Esophagus muscularis mucosa (tissue), 3 donors: ENCODE measurements around the gene PRR29.

Source experiments
- POLR2A ChIP-seq: fragments of 450-650 bp; IDR thresholded peaks from one replicate; pipeline ENCODE4 v1.6.1; 2017; ENCODE audit warnings: antibody characterized with exemption, moderate library complexity, mild to moderate bottlenecking, low read depth
- POLR2AphosphoS5 ChIP-seq, 2 donors: sonication (generic); formaldehyde crosslinking; IDR thresholded peaks; one replicate each; pipeline ENCODE4 v1.6.1; 2017; ENCODE audit warnings: antibody characterized with exemption in 2 of 2
- TF ChIP-seq, protein P1 (sequence below), 3 experiments: fragments of 200-600 bp in 2 of 3; fragments of 450-650 bp in 1 of 3; sonication (generic) in 2 of 3; IDR thresholded peaks; one replicate each; pipeline ENCODE4 v1.5.1; 2017 to 2019; ENCODE audit warnings: antibody characterized with exemption in 3 of 3, mild to moderate bottlenecking in 2 of 3, moderate library complexity in 1 of 3

DNA sequence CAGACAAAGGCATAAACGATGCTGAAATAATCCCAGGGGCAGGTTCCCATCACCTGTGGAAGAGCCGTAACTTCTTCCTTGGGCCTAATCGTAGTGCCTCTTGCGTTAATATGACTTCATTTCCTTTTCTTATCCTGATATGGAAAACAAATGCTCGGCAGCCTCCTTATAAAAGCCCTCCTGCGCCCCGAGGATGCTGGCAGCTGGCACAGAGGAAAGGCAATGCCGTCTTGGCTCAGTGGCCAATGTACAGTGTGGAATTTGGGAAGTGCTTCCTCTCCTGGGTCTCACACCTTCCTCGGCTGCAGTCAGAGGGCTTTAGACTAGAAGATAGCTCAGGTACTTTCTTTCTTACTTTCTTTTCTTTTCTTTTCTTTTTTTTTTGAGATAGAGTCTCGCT is 28.9 kb upstream of the PRR29 start:
- TF ChIP-seq, protein P1, sequence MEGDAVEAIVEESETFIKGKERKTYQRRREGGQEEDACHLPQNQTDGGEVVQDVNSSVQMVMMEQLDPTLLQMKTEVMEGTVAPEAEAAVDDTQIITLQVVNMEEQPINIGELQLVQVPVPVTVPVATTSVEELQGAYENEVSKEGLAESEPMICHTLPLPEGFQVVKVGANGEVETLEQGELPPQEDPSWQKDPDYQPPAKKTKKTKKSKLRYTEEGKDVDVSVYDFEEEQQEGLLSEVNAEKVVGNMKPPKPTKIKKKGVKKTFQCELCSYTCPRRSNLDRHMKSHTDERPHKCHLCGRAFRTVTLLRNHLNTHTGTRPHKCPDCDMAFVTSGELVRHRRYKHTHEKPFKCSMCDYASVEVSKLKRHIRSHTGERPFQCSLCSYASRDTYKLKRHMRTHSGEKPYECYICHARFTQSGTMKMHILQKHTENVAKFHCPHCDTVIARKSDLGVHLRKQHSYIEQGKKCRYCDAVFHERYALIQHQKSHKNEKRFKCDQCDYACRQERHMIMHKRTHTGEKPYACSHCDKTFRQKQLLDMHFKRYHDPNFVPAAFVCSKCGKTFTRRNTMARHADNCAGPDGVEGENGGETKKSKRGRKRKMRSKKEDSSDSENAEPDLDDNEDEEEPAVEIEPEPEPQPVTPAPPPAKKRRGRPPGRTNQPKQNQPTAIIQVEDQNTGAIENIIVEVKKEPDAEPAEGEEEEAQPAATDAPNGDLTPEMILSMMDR (IDR thresholded peaks at IDR 0.05), result no peak
- peak in 1 of 2 donors; percentile 15 for TF ChIP-seq POLR2AphosphoS5 (IDR thresholded peaks at IDR 0.05)
- no peak for TF ChIP-seq POLR2A
